ENCODE data around the gene JSRP1.

JSRP1 gene

GRCh38 chr19:2296141-2296540 is 39.9 kb upstream of the JSRP1 start:
- no peak overlapping the region for H3K4me3 ChIP-seq (ENCODE audit: control insufficient read depth, low read depth, low read length)
- no peak for TF ChIP-seq CTCF (IDR thresholded peaks at IDR 0.05; ENCODE audit: control insufficient read depth, insufficient read depth, low read depth, low read length, missing control alignments)
- no peak for DNase-seq (ENCODE audit: low read depth)

- peak overlapping the region; percentile 18 for H3K4me3 ChIP-seq (ENCODE audit: control insufficient read depth, low read depth, low read length)
- peak; percentile 62 for DNase-seq (ENCODE audit: low read depth)
These were observed 38.6 kb upstream of the JSRP1 start for GRCh38 chr19:2294687-2295335.

GRCh38 chr19:2291185-2291751 is 35.1 kb upstream of the JSRP1 start:
- TF ChIP-seq CTCF (IDR thresholded peaks at IDR 0.05; ENCODE audit: control insufficient read depth, insufficient read depth, low read depth, low read length, missing control alignments) = no peak
- H3K4me3 ChIP-seq (ENCODE audit: control insufficient read depth, low read depth, low read length) = no peak overlapping the region
- no peak for DNase-seq (ENCODE audit: low read depth)

More at GRCh38 chr19:2294687-2295335, 38.6 kb upstream of the JSRP1 start:
- no peak for TF ChIP-seq CTCF (IDR thresholded peaks at IDR 0.05; ENCODE audit: control insufficient read depth, insufficient read depth, low read depth, low read length, missing control alignments)

GRCh38 chr19:2290441-2291184 is 34.4 kb upstream of the JSRP1 start:
- no peak for DNase-seq (ENCODE audit: low read depth)
- TF ChIP-seq CTCF (IDR thresholded peaks at IDR 0.05; ENCODE audit: control insufficient read depth, insufficient read depth, low read depth, low read length, missing control alignments) = no peak
- no peak overlapping the region for H3K4me3 ChIP-seq (ENCODE audit: control insufficient read depth, low read depth, low read length)

- DNase-seq (ENCODE audit: low read depth) = no peak
- peak overlapping the region; percentile 28 for H3K4me3 ChIP-seq (ENCODE audit: control insufficient read depth, low read depth, low read length)
- no peak for TF ChIP-seq CTCF (IDR thresholded peaks at IDR 0.05; ENCODE audit: control insufficient read depth, insufficient read depth, low read depth, low read length, missing control alignments)
These were observed 33.7 kb upstream of the JSRP1 start for GRCh38 chr19:2289714-2290435.

All from AG09309 (cell line).